GM12878 (cell line): ENCODE results near the gene SLC25A11. TPM values are rescaled to one million over a fixed set of nuclear protein-coding genes. Genes with fewer than 3 reads are reported as not detected.
A peak's percentile ranks its signal among the peaks of the same experiment; 100 is the strongest.

Experiments used
- ATF7 ChIP-seq: fragments of 450-650 bp; IDR thresholded peaks from 2 replicates; pipeline ENCODE4 v1.6.1; 2016; ENCODE audit warnings: low read depth, mild to moderate bottlenecking
- CHD2 ChIP-seq: IDR thresholded peaks from 2 replicates; pipeline ENCODE4 v1.6.1; 2011; ENCODE audit warnings: low read depth, low read length, improper control_type of control experiment, borderline replicate concordance
- CUX1 ChIP-seq: IDR thresholded peaks from 2 replicates; pipeline ENCODE4 v1.6.1; 2012; ENCODE audit warnings: improper control_type of control experiment, low read depth, low read length; ENCODE audit not compliant: insufficient replicate concordance
- ESRRA ChIP-seq: IDR thresholded peaks from 2 replicates; pipeline ENCODE4 v1.6.1; 2012; ENCODE audit warnings: mild to moderate bottlenecking, low read length, improper control_type of control experiment
- FOXK2 ChIP-seq: fragments of 450-650 bp; IDR thresholded peaks from 2 replicates; pipeline ENCODE4 v1.6.1; 2017; ENCODE audit warnings: mild to moderate bottlenecking, moderate library complexity
- GATAD2B ChIP-seq: fragments of 450-650 bp; conservative IDR thresholded peaks from 2 replicates; pipeline ENCODE4 v1.6.1; 2017; ENCODE audit warnings: low read depth, mild to moderate bottlenecking, moderate library complexity
- HSF1 ChIP-seq: fragments of 150-350 bp; IDR thresholded peaks from 2 replicates; pipeline ENCODE4 v1.6.1; 2014; ENCODE audit warnings: mild to moderate bottlenecking, low read depth, low read length
- IRF4 ChIP-seq: IDR thresholded peaks from 2 replicates; pipeline ENCODE4 v1.6.1; 2011; ENCODE audit warnings: low read depth, low read length
- MEF2B ChIP-seq: fragments of 450-650 bp; IDR thresholded peaks from 2 replicates; pipeline ENCODE4 v1.6.1; 2018; ENCODE audit warnings: mild to moderate bottlenecking, moderate library complexity; ENCODE audit not compliant: partially characterized antibody, poor library complexity, severe bottlenecking
- NBN ChIP-seq: fragments of 450-650 bp; IDR thresholded peaks from 2 replicates; pipeline ENCODE4 v1.6.1; 2016
- NR2C1 ChIP-seq: fragments of 450-650 bp; IDR thresholded peaks from 2 replicates; pipeline ENCODE4 v1.6.1; 2017; ENCODE audit warnings: antibody characterized with exemption, mild to moderate bottlenecking, moderate library complexity
- SIX5 ChIP-seq: IDR thresholded peaks from 2 replicates; pipeline ENCODE4 v1.6.1; 2011; ENCODE audit warnings: mild to moderate bottlenecking, low read depth, low read length, moderate library complexity; ENCODE audit not compliant: severe bottlenecking
- STAT3 ChIP-seq: IDR thresholded peaks from 2 replicates; pipeline ENCODE4 v1.6.1; 2011; ENCODE audit warnings: low read depth, low read length, improper control_type of control experiment
- TAF1 ChIP-seq: IDR thresholded peaks from 2 replicates; pipeline ENCODE4 v1.6.1; 2011; ENCODE audit warnings: mild to moderate bottlenecking, low read depth, low read length, borderline replicate concordance
- YBX1 ChIP-seq: fragments of 450-650 bp; IDR thresholded peaks from 2 replicates; pipeline ENCODE4 v1.6.1; 2016; ENCODE audit warnings: antibody characterized with exemption
- polyA plus RNA-seq, 11 experiments: library from polyadenylated mRNA; depleted of rRNA in 4 of 11; unstranded in 6 of 11; stranded (reverse) in 5 of 11; fragments of >200 nt; fragmentation: Nextera tagmentation in 4 of 11; fragmentation: Illumina TruSeq in 1 of 11; extraction: Ambion mirVana in 4 of 11; extraction: Trizol in 1 of 11; gene quantifications; 1 replicate in 1 of 11; 2 replicates in 10 of 11; pipeline versions ENCODE4 v1.2.1 to v1.2.3, GENCODE V29; 2011 to 2016; ENCODE audit warnings: inconsistent platforms in 2 of 11, missing spikeins in 2 of 11, low read depth in 1 of 11
- total RNA-seq, 4 experiments: library from RNA; depleted of rRNA in 3 of 4; stranded (reverse); fragments of >200 nt in 3 of 4; fragmentation: Illumina TruSeq in 1 of 4; extraction: Trizol in 1 of 4; gene quantifications; 2 replicates each; pipeline versions ENCODE4 v1.2.1 to v1.2.3, GENCODE V29; 2013 to 2021
- TF ChIP-seq, protein P1 (sequence below): fragments of 450-650 bp; IDR thresholded peaks from 2 replicates; pipeline ENCODE4 v1.6.1; 2017; ENCODE audit warnings: mild to moderate bottlenecking
- TF ChIP-seq, protein P2 (sequence below): IDR thresholded peaks from 2 replicates; pipeline ENCODE4 v1.6.1; 2012; ENCODE audit warnings: low read length, inconsistent platforms
- TF ChIP-seq, protein P3 (sequence below): fragments of 450-650 bp; IDR thresholded peaks from 2 replicates; pipeline ENCODE4 v1.6.1; 2017; ENCODE audit warnings: low read depth, mild to moderate bottlenecking, moderate library complexity

SLC25A11 gene
- total and polyA plus RNA-seq, 10 of the 15 experiments (the other 5 are each of a cell fraction or from before 2014, with no cell fraction given), result 5.8 to 142 (median 65.0) TPM

GRCh38 chr17:4939796-4940554 is at the start of gene SLC25A11, which contains the start of gene RNF167 (continued):
- TF ChIP-seq CUX1, result no peak
- TF ChIP-seq, protein P1, sequence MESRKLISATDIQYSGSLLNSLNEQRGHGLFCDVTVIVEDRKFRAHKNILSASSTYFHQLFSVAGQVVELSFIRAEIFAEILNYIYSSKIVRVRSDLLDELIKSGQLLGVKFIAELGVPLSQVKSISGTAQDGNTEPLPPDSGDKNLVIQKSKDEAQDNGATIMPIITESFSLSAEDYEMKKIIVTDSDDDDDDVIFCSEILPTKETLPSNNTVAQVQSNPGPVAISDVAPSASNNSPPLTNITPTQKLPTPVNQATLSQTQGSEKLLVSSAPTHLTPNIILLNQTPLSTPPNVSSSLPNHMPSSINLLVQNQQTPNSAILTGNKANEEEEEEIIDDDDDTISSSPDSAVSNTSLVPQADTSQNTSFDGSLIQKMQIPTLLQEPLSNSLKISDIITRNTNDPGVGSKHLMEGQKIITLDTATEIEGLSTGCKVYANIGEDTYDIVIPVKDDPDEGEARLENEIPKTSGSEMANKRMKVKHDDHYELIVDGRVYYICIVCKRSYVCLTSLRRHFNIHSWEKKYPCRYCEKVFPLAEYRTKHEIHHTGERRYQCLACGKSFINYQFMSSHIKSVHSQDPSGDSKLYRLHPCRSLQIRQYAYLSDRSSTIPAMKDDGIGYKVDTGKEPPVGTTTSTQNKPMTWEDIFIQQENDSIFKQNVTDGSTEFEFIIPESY, result peak; percentile 9; the same call in 1 of the 2 replicates
- peak; percentile 66 for TF ChIP-seq NBN
- TF ChIP-seq HSF1, result no peak
- TF ChIP-seq SIX5, result peak; percentile 25
- no peak for TF ChIP-seq IRF4
- peak; percentile 8 for TF ChIP-seq MEF2B
- peak; percentile 85 for TF ChIP-seq TAF1
- peak; percentile 57; the same call in 1 of the 2 replicates for TF ChIP-seq GATAD2B
- TF ChIP-seq ATF7, result peak; percentile 44; the same call in 1 of the 2 replicates
- peak; percentile 70 for TF ChIP-seq FOXK2
- TF ChIP-seq NR2C1, result 0 out of 2 replicates have a peak, but pooled peaks have one; percentile 27
- peak; percentile 88 for TF ChIP-seq ESRRA
- TF ChIP-seq STAT3, result no peak
- TF ChIP-seq YBX1, result no peak
- TF ChIP-seq, protein P2, sequence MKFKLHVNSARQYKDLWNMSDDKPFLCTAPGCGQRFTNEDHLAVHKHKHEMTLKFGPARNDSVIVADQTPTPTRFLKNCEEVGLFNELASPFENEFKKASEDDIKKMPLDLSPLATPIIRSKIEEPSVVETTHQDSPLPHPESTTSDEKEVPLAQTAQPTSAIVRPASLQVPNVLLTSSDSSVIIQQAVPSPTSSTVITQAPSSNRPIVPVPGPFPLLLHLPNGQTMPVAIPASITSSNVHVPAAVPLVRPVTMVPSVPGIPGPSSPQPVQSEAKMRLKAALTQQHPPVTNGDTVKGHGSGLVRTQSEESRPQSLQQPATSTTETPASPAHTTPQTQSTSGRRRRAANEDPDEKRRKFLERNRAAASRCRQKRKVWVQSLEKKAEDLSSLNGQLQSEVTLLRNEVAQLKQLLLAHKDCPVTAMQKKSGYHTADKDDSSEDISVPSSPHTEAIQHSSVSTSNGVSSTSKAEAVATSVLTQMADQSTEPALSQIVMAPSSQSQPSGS, result no peak
- peak; percentile 100 for TF ChIP-seq CHD2
- TF ChIP-seq, protein P3, sequence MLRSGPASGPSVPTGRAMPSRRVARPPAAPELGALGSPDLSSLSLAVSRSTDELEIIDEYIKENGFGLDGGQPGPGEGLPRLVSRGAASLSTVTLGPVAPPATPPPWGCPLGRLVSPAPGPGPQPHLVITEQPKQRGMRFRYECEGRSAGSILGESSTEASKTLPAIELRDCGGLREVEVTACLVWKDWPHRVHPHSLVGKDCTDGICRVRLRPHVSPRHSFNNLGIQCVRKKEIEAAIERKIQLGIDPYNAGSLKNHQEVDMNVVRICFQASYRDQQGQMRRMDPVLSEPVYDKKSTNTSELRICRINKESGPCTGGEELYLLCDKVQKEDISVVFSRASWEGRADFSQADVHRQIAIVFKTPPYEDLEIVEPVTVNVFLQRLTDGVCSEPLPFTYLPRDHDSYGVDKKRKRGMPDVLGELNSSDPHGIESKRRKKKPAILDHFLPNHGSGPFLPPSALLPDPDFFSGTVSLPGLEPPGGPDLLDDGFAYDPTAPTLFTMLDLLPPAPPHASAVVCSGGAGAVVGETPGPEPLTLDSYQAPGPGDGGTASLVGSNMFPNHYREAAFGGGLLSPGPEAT, result peak; percentile 93
